ENCODE data around the gene POLE.

The POLE gene

DNA sequence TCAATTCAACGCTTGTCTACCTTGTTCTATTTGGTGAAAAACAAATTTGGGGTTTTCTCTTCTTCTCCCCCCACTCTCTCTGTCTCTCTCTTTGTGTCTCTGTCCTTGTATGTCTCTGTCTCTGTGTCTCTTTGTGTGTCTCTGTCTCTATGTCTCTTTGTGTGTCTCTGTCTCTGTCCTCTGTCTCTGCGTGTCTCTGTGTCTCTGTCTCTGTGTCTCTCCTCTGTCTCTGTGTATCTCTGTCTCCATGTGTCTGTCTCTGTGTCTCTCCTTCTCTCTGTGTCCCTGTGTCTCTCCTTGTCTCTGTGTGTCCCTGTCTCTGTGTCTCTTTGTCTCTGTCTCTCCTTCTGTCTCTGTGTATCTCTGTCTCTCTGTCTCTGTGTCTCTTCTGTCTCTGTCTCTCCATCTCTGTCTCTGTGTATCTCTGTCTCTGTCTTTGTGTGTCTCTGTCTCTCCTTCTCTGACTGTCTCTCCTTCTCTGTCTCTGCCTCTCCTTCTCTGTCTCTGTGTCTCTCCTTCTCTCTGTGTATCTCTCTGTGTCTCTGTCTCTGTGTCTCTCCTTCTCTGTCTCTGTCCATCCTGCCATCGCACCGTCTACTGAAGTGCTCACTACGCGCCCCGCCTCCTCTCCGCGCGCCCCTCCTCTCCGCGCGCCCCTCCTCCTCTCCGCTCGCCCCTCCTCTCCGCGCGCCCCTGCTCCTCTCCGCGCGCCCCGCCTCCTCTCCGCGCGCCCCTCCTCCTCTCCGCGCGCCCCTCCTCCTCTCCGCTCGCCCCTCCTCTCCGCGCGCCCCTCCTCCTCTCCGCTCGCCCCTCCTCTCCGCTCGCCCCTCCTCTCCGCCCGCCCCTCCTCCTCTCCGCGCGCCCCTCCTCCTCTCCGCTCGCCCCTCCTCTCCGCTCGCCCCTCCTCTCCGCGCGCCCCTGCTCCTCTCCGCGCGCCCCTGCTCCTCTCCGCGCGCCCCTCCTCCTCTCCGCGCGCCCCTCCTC lies 89.5 kb downstream of the POLE start:
- DNase-seq (ENCODE audit: low read depth) = peak; percentile 61

GRCh38 chr12:132596016-132596415 lies 91.1 kb downstream of the POLE start:
- DNase-seq (ENCODE audit: low read depth) = no peak

DNA sequence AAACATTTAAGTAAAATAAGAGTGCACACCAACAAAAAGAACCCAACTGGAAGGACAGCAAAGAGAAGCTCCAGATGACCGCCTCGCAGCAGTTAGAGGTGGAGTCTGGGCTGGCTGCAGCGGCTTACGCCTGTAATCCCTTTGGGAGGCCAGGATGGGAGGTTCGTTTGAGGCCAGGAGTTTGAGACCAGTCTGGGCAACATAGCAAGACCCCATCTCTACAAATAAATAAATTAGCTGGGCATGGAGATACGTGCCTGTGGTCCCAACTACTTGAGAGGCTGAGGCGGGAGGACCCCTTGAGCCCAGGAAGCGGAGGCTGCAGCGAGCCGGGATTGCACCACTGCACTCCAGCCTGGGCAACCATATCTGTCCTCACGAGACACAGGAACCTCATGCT lies 92.0 kb downstream of the POLE start:
- DNase-seq (ENCODE audit: low read depth) = no peak

DNA sequence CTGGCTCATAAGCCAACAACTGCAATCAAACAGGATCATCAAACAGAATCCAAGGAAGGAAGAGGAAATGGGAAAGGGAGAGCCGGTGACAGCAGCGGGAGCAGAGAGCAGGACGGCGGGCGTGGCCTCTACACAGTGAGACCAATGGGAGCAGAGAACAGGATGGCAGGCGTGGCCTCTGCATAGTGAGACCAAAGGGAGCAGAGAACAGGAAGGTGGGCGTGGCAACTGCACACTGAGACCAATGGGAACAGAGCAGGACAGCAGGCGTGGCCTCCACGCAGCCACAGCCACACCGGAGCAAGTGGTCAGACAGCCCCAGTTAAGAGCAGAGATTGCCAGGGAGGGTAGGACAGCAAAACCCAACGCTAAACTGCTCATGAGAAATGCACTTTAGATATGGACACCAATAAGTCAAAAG lies 93.2 kb downstream of the POLE start:
- DNase-seq (ENCODE audit: low read depth) = peak; percentile 90

- DNase-seq (ENCODE audit: low read depth) = no peak
These were observed 93.6 kb downstream of the POLE start for GRCh38 chr12:132593521-132593920.

GRCh38 chr12:132593071-132593470 lies 94.1 kb downstream of the POLE start:
- DNase-seq (ENCODE audit: low read depth) = no peak

DNA sequence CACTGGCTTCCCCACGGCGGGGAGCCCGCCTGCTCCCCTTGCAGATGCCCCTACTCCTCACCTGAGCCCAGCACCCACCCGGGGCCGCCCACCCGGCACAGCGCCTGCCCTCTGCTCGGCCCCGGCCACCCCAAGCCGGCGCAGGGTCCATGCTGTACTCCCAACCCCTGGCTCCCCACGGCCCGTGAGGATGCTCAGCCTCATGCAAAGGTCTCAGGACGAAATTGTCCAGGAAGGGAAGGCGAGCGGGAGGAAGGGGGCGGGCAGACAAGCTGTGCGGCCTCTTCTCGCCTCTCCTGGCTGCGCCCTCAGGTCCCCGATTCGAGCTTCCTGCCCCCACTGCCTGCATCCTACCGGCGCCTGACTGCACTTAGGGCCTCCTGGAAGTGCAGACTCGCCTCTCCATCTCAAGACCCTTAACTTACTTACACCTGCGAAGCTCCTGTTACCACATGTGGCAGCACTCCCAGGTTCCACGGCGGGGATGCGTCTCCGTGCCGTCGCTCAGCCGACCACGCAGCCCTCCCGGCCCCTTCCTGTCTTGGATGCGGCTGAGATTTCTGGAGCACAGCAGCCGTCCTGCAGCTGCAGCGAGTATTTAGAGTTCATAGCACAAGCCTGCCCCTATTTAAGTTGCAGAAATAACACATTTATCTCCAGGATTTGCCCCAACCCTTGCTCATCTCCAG lies 94.7 kb downstream of the POLE start:
- DNase-seq (ENCODE audit: low read depth) = no peak

DNA sequence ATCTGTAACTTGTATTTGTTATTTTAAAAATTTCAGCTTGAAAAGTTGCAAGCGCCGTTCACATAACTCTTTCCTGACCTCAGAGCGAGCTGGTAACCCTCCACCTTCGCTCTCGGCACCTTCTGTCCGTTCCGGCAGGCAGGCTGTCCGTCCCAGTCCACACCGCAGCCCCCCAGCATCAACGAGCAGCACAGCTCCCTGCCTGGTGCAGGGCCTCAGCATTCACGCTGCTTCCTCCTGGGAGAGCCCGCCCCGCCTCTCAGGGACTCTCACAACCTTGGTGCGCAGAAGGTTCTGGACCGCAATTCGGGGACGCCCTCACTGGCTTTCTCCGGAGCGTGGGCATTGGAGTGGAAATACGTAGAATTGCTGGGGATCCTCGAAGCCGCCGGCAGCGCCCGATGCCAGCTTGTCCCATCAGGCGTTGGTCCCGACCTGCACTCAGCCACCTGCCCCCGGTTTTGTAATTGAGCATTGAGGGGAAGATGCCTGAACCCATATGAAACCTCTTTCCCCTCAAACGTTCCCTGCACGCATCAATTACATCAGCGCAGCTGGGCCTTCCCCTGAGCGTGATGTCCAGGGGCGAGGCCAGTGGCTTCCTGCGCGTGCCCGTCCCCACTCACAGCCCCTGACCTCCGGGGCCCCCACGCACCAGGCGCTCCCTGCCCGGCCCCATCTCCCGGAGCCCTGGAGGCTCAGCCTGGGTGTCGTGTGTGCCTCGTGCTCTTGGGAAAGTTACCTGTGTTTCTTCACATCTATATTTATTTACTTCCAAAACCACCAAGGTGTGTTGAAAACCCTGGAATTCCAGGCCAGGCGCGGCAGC lies 95.8 kb downstream of the POLE start:
- no peak for DNase-seq (ENCODE audit: low read depth)

DNA sequence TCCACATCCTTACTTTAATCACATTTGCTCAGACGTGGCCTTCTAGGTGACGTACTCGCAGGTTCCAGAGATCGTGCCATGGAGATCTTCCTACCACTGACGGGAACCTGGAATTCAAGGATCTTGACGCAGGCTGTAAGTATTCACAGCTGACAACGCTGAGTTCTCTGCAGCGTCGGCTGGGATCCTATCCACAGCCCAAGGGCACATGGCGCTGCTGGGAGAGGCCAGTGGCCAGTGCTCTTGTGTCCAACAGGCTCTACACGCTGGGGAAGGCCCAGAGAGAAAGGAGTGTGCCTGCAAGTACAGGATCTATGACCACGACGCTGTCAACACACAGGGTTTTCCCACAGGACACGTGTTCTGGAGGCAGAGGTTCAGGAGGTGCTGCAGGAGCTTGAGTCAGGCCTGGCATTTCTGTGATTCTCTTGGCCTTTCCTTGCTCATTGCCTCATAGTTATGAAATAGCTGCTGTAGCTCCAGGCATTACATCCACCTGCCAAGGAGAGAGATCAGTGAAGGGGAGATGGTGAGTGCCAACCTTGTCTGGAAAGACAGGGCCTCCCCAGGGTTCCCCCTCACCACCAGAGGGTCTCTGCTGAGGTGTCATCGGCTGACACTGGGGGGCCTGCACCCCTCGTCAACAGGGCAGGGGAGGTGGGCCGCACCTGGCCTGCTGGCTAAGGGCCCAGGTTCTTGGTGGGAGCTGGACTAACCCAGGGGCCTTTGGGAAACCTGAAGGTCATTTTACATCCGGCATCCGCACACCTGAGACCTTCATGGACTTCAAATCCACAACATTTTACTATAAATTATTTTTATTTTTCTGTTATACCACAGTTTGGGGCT lies 98.1 kb downstream of the POLE start:
- DNase-seq (ENCODE audit: low read depth) = no peak

GRCh38 chr12:132588319-132588718 lies 98.8 kb downstream of the POLE start:
- no peak for DNase-seq (ENCODE audit: low read depth)

DNA sequence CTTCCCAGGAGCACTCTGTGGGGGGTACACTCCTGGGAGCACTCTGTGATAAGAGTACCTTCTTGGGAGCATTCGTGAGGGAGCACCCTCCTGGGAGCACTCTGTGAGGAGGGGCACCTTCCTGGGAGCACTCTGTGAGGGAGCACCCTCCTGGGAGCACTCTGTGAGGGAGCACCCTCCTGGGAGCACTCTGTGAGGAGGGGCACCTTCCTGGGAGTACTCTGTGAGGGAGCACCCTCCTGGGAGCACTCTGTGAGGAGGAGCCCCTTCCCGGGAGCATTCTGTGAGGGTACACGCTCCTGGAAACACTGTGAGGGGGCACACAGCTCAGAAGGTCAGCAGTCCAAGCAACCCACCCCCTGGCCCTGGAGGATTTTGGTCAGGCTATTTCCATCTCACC lies 99.4 kb downstream of the POLE start:
- DNase-seq (ENCODE audit: low read depth) = no peak

DNA sequence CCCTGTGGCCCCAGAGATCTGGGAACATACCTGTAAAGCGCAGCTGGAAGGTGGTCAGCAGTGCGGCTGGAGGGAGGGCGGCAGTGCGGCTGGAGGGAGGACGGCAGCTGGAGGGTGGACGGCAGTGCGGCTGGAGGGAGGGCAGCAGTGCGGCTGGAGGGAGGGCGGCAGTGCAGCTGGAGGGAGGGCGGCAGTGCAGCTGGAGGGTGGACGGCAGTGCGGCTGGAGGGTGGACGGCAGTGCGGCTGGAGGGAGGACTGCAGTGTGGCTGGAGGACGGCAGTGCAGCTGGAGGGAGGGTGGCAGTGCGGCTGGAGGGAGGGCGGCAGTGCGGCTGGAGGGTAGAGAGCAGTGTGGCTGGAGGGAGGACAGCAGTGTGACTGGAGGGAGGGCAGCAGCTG lies 100.2 kb downstream of the POLE start:
- DNase-seq (ENCODE audit: low read depth) = no peak

GRCh38 chr12:132585177-132585576 lies 102.0 kb downstream of the POLE start:
- no peak for DNase-seq (ENCODE audit: low read depth)

- DNase-seq (ENCODE audit: low read depth) = no peak
These were observed 102.7 kb downstream of the POLE start for GRCh38 chr12:132584429-132584828.

- DNase-seq (ENCODE audit: low read depth) = no peak
These were observed 103.4 kb downstream of the POLE start for GRCh38 chr12:132583736-132584135.

- no peak for DNase-seq (ENCODE audit: low read depth)
These were observed 103.8 kb downstream of the POLE start for GRCh38 chr12:132583411-132583710.

GRCh38 chr12:132582582-132583410 lies 104.3 kb downstream of the POLE start:
- DNase-seq (ENCODE audit: low read depth) = no peak

DNA sequence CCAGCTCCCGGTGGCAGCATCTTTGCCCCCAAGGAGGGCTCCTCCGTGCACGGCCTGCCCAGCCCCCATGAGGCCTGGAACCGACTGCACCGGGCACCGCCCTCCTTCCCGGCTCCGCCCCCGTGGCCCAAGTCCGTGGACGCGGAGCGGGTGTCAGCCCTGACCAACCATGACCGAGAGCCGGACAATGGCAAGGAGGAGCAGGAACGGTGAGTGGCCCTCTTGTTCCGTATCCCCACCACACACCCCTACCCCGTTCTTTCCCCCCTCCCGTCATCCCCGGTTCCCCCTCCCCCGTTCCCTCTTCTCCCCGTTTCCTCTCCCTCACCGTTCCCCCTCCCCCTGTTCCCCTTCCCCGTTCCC lies 105.1 kb downstream of the POLE start:
- no peak for DNase-seq (ENCODE audit: low read depth)

- no peak for DNase-seq (ENCODE audit: low read depth)
These were observed 105.6 kb downstream of the POLE start for GRCh38 chr12:132581348-132582057.

- no peak for DNase-seq (ENCODE audit: low read depth)
These were observed 106.3 kb downstream of the POLE start for GRCh38 chr12:132580701-132581292.

Data from fibroblast of gingiva (primary cell).